Activated naive CD8-positive, alpha-beta T cell treated with anti-CD3 and anti-CD28 coated beads for 36 hours (primary cell): Measurements from ENCODE around the gene MORN3. TPM values are rescaled to one million over a fixed set of nuclear protein-coding genes. Genes with fewer than 3 reads are reported as not detected.
"Not testable (repeated sequence)": the region's sequence is repeated elsewhere in the genome, so short reads cannot be mapped to it uniquely, and the experiment has no call there.

Source experiments
- DNase-seq: peaks from one replicate; pipeline ENCODE4 v3.0.0; 2021
- H3K27ac Mint-ChIP-seq: one replicate; pipeline ENCODE4 v1.8.0; 2022; ENCODE audit warnings: mild to moderate bottlenecking, moderate library complexity, mixed read lengths
- H3K27me3 Mint-ChIP-seq: one replicate; pipeline ENCODE4 v1.8.0; 2022; ENCODE audit warnings: mild to moderate bottlenecking, mixed read lengths
- H3K36me3 Mint-ChIP-seq: one replicate; pipeline ENCODE4 v1.8.0; 2021; ENCODE audit warnings: mild to moderate bottlenecking, mixed read lengths
- H3K4me1 Mint-ChIP-seq: one replicate; pipeline ENCODE4 v1.8.0; 2021; ENCODE audit warnings: mixed read lengths
- H3K4me3 Mint-ChIP-seq: one replicate; pipeline ENCODE4 v1.8.0; 2022; ENCODE audit warnings: mild to moderate bottlenecking, moderate library complexity, mixed read lengths
- H3K9me3 Mint-ChIP-seq: one replicate; pipeline ENCODE4 v1.8.0; 2022; ENCODE audit warnings: mixed read lengths
- total RNA-seq, 2 experiments: library from RNA; stranded (reverse); gene quantifications; one replicate each; pipeline ENCODE4 v1.2.3, GENCODE V29; 2021

The MORN3 gene
- 1 to 10 TPM; 1.8 to 1.9 TPM for total RNA-seq

GRCh38 chr12:121669521-121669900 lies at the start of gene MORN3:
TSS of gene MORN3 (minus strand) at chr12:121669654. CDS start at chr12:121669483, 171 bp downstream.
- H3K27me3 Mint-ChIP-seq: no peaks in the 10 kb centered on the region
- H3K4me3 Mint-ChIP-seq: no peak within 1 kb of the TSS

DNA sequence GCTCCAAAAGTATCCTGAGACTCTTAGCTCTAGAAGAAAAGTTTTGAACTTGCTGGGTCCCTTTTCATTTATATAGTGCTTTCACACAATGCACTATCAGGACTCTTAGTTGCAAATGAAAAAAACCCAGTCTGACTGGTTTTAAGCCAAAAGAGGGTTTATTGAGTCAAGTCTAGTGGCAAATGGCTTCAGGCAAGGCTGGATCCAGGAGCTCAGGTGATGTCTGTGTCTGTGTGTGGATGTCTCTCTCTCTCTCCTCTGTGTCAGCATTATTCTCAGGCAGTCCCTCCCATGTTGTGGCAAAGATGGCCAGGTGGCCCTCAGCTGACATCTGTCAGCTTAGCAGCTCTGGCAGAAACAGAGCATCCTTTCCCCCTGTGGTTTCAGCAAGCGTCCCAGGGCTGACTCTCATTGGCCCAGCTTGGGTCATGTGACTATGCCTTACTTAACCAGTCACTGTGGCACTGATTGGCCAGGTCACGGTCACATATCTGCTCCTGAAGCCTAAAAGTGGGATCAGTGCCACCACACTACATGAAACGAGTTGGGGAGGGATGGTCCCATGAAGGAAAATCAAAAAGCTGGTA lies 49.3 kb upstream of the MORN3 start:
- no peak for DNase-seq
- Mint-ChIP-seq H3K27me3 (no peaks in the 10 kb centered on the region), H3K27ac (no peak overlapping the region), H3K36me3 (peaks cover 12% of the 10 kb centered on the region), H3K9me3 (no peaks in the 10 kb centered on the region), H3K4me1 (peaks cover 18% of the 10 kb centered on the region), H3K4me3 (no peak overlapping the region)

More at GRCh38 chr12:121669521-121669900, at the start of gene MORN3:
- H3K36me3 Mint-ChIP-seq: peaks cover 6% of the 10 kb centered on the region
- H3K4me1 Mint-ChIP-seq: peaks cover 47% of the 10 kb centered on the region
- no peak for DNase-seq
- no peaks in the 10 kb centered on the region for H3K9me3 Mint-ChIP-seq
- no peak within 1 kb of the TSS for H3K27ac Mint-ChIP-seq

DNA sequence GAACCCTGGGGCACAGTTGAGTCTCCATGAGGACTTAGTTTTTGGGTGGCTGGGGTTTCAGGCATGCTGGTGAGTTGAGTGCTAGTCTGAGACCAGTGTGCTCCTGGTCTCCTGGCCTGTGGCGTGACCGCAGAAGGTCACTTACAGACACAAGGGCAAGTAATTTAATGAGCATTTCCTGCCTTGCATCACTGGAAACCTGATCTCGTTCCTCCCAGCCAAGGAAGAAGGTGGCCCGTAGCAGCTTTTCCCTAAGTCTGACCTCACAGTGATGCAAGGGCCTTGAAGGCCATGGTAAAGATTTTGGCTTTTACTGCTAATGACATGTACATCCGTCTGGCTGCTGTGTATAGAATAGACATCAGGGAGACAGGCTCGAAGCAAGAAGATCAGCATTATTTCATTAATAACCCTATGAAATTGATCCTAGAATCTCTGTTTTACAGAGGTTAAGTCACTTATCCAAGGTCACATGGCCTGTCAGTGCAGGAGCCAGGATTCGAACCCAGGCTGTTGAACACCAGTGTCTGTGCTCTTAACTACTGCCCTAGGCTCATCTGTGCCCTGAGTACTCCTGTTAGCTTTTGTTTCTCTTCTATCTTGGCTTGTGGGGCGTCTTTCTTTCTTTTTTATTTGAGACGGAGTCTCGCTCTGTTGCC lies 47.7 kb upstream of the MORN3 start:
- no peaks in the 10 kb centered on the region for H3K27me3 Mint-ChIP-seq
- peaks cover 11% of the 10 kb centered on the region for H3K36me3 Mint-ChIP-seq
- H3K27ac Mint-ChIP-seq: no peak overlapping the region
- H3K4me3 Mint-ChIP-seq: no peak overlapping the region
- H3K4me1 Mint-ChIP-seq: peaks cover 21% of the 10 kb centered on the region
- no peaks in the 10 kb centered on the region for H3K9me3 Mint-ChIP-seq
- DNase-seq: no peak

GRCh38 chr12:121715862-121716435 lies 46.5 kb upstream of the MORN3 start:
- Mint-ChIP-seq H3K4me3 (no peak overlapping the region), H3K36me3 (peaks cover 11% of the 10 kb centered on the region), H3K4me1 (peaks cover 26% of the 10 kb centered on the region), H3K9me3 (no peaks in the 10 kb centered on the region), H3K27me3 (no peaks in the 10 kb centered on the region), H3K27ac (no peak overlapping the region)
- no peak for DNase-seq

GRCh38 chr12:121715055-121715454 lies 45.6 kb upstream of the MORN3 start:
- peaks cover 11% of the 10 kb centered on the region for H3K36me3 Mint-ChIP-seq
- not testable (repeated sequence) for H3K9me3 Mint-ChIP-seq, H3K27ac Mint-ChIP-seq, H3K27me3 Mint-ChIP-seq, DNase-seq
- peak overlapping the region; percentile 18 for H3K4me3 Mint-ChIP-seq
- peaks cover 26% of the 10 kb centered on the region for H3K4me1 Mint-ChIP-seq

DNA sequence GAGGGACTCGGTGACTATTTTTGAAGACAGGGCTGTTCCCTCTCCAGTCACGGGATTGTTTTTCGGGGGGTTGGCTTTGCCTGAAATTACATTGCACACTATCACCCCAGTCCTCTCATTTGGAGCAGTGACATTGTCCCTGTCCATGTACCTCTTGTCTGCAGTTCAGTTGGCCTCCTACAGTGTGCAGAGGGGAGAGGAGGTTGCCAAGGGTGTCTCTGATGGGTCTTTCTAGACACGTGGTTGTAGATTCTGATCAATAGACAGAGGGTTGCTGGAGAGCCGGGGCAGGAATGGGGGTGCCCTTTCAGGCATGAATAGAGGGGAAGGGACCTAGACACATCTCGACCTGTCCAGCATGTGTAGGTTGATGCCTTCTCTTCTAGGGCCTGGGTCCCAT lies 44.3 kb upstream of the MORN3 start:
- Mint-ChIP-seq H3K36me3 (peaks cover 6% of the 10 kb centered on the region), H3K27ac (peak overlapping the region; percentile 58), H3K4me1 (peaks cover 25% of the 10 kb centered on the region), H3K9me3 (no peaks in the 10 kb centered on the region), H3K27me3 (no peaks in the 10 kb centered on the region), H3K4me3 (peak overlapping the region; percentile 93)
- peak; percentile 6 for DNase-seq

GRCh38 chr12:121713257-121713777 lies 43.9 kb upstream of the MORN3 start:
- Mint-ChIP-seq H3K36me3 (peaks cover 5% of the 10 kb centered on the region), H3K9me3 (no peaks in the 10 kb centered on the region), H3K27me3 (no peaks in the 10 kb centered on the region), H3K4me3 (peak overlapping the region; percentile 93), H3K4me1 (peaks cover 24% of the 10 kb centered on the region), H3K27ac (peak overlapping the region; percentile 58)
- DNase-seq: no peak

GRCh38 chr12:121712461-121713256 lies 43.2 kb upstream of the MORN3 start, which contains the start of gene TMEM120B:
TSS of gene TMEM120B (plus strand) at chr12:121712752. CDS start at chr12:121712896, 144 bp downstream.
- Mint-ChIP-seq H3K4me1 (peaks cover 24% of the 10 kb centered on the region), H3K9me3 (no peaks in the 10 kb centered on the region), H3K36me3 (peaks cover 5% of the 10 kb centered on the region), H3K4me3 (peak within 1 kb of the TSS; percentile 93), H3K27ac (peak within 1 kb of the TSS; percentile 60), H3K27me3 (no peaks in the 10 kb centered on the region)
- peak; percentile 88 for DNase-seq

DNA sequence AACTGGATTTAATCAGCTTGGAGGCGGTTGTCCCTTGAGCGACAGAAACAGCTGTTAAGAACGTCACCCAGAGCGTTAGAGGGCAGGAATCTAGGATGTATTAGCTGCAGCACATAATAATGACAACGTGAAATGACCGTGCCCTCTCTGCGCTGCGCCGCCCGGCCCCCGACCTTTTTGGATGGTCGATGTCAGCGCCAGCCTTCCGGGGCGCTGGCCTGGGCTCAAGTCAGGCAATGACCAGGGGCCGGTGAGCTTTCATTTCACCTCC lies 42.7 kb upstream of the MORN3 start:
- Mint-ChIP-seq H3K27me3 (no peaks in the 10 kb centered on the region), H3K27ac (peak overlapping the region; percentile 60)

DNA sequence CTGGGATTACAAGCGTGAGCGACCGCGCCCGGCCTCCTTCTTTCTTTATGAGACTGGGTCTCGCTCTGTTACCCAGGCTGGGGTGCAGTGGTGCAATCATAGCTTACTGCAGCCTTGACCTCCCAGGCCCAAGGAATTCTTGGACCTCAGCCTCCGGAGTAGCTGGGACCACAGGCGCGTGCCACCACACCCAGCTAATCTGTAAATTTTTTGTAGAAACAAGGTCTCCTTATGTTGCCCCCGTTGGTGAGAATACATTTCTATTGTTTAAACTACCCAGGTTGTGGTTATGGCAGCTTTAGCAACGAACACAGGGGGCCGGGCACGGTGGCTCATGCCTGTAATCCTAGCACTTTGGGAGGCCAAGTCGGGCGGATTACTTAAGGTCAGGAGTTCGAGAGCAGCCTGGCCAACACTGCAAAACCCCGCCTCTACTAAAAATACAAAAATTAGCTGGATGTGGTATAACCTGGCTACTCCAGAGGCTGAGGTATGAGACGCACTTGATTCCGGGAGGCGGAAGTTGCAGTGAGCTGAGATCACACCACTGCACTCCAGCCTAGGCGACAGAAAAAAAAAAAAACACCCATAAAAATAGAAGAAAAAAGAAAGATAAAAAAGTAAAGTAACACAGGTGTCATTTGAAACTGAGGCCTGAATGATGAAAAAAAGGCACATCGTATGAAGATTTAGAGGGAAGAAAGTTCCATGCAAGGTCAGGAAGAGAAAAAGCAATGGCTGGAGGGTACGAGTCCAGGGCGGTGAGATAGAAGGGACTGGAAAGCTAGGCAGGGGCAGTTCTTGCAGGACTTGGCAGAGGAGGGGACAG lies 42.1 kb upstream of the MORN3 start:
- peak; percentile 11 for DNase-seq
- Mint-ChIP-seq H3K27ac (peak overlapping the region; percentile 60), H3K9me3 (no peaks in the 10 kb centered on the region), H3K4me3 (peak overlapping the region; percentile 93), H3K36me3 (peaks cover 5% of the 10 kb centered on the region), H3K27me3 (no peaks in the 10 kb centered on the region), H3K4me1 (peaks cover 24% of the 10 kb centered on the region)

More for the DNA sequence above, 42.7 kb upstream of the MORN3 start:
- DNase-seq: no peak
- Mint-ChIP-seq H3K9me3 (no peaks in the 10 kb centered on the region), H3K36me3 (peaks cover 5% of the 10 kb centered on the region), H3K4me3 (peak overlapping the region; percentile 93), H3K4me1 (peaks cover 24% of the 10 kb centered on the region)

DNA sequence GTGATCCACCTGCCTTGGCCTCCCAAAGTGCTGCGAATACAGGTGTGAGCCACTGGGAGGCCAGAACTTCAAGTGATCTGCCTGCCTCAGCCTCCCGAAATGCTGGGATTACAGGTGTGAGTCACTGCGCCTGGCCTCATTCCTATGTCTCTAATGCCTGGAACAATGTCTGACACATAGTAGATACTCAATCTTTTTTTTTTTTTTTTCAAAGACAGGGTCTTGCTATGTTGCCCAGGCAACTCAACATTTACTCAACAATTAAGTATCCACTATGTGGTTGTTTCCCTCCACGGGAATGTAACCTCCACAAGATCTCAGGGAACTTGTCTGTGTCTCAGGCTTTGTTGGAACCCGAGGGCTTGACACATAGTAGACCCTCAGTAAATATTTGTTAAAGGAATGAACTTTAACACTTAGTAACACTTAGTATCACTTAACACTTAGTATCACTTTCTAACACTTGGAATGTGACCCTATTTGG lies 40.1 kb upstream of the MORN3 start:
- Mint-ChIP-seq H3K36me3 (peaks cover 2% of the 10 kb centered on the region), H3K27ac (no peak overlapping the region), H3K9me3 (no peaks in the 10 kb centered on the region), H3K4me1 (peaks cover 18% of the 10 kb centered on the region), H3K27me3 (no peaks in the 10 kb centered on the region), H3K4me3 (no peak overlapping the region)
- DNase-seq: no peak

DNA sequence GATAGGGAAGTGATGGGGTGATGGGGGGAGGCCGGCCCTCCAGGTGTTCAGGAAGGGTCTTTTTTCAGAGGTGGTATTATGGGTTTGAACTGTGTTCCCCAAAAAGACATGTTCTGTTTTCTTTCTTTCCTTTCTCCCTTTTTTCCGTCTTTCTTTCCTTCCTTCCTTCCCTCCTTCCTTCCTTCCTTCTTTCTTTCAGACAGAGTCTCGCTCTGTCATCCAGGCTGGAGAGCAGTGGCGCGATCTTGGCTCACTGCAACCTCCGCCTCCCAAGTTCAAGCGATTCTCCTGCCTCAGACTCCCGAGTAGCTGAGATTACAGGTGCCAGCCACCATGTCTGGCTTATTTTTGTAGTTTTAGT lies 39.6 kb upstream of the MORN3 start:
- not testable (repeated sequence) for H3K27ac Mint-ChIP-seq, H3K4me3 Mint-ChIP-seq, H3K36me3 Mint-ChIP-seq, H3K27me3 Mint-ChIP-seq, DNase-seq, H3K9me3 Mint-ChIP-seq
- H3K4me1 Mint-ChIP-seq: peaks cover 16% of the 10 kb centered on the region

DNA sequence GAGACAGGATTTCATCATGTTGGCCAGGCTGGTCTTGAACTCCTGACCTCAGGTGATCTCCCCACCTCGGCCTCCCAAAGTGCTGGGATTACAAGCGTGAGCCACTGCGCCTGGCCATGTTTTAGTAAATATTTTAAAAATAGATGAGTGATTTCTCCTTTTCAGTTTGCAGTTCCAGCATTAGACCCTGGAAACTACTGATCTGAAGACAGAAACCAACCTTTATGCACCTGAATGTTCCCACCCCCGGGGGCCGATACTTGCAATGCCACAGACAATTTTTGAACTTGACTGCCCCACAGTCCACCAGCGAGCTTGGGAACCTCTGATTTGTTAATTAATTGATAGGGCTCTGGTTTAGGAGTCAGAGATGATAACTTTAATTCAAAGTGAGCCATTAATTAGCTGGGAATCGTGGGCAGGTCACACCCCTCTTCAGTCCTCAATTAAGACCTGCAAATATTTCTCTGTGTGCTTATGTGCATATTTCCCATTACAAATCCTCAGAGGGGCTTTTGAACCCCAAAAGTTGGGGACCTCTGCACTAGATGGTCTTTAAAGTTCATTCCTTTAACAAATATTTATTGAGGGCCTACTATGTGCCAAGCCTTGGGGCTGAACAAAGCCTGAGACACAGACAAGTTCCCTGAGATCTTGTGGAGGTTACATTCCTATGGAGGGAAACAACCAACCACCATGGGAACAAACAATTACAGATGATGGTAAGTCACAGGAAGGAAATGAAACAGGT lies 39.0 kb upstream of the MORN3 start:
- no peaks in the 10 kb centered on the region for H3K36me3 Mint-ChIP-seq
- H3K27ac Mint-ChIP-seq: no peak overlapping the region
- H3K4me1 Mint-ChIP-seq: peaks cover 11% of the 10 kb centered on the region
- no peaks in the 10 kb centered on the region for H3K9me3 Mint-ChIP-seq
- no peak for DNase-seq
- no peaks in the 10 kb centered on the region for H3K27me3 Mint-ChIP-seq
- H3K4me3 Mint-ChIP-seq: no peak overlapping the region

DNA sequence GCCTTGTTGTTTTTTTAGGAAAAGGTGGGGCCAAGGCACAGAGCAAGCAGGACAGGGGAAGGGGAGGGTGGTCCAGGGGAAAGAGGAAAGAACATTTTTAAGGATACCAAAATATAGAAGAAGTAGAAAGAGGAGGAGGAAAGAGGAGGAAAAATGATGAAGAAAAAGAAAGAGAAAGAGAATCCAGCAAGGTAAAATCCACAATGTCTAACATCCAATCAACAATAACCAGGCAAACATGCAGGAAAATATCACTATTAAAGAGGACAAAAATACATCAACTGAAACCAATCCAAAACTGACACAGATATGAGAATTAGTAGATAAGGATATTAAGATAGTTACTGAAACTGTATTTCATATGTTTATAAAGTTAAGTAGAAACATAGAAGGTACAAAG lies 36.1 kb upstream of the MORN3 start:
- H3K4me3 Mint-ChIP-seq: no peak overlapping the region
- no peak overlapping the region for H3K27ac Mint-ChIP-seq
- H3K27me3 Mint-ChIP-seq: no peaks in the 10 kb centered on the region
- no peak for DNase-seq
- H3K36me3 Mint-ChIP-seq: no peaks in the 10 kb centered on the region
- peaks cover 2% of the 10 kb centered on the region for H3K4me1 Mint-ChIP-seq
- H3K9me3 Mint-ChIP-seq: no peaks in the 10 kb centered on the region
